Cortex of kidney (tissue), 1 donor: Measurements from ENCODE around the gene USP4.
"Not testable (repeated sequence)": the region's sequence is repeated elsewhere in the genome, so short reads cannot be mapped to it uniquely, and the experiment has no call there.

ENCODE experiments used
- DNase-seq: peaks from one replicate; lab custom pipeline; 2025; lab: John Stamatoyannopoulos, UW

USP4 gene

DNA sequence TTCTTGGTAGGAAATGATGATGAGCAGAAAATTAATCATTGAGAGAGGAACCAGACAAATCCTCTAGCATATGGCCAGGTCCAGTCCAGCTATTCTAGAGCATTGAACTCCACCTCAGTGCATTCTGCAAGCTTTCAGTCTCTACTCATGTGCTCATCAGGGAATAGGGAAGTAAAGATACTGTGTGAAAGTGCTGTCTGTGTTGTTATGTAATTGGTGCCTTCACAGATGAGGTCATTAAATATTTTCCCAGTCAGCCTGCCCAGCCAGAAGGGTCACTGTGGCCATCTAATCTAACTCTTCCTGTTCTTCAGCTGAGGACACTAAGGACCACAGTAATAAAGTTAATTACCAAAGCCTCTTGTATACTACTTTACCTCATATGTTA is 91.0 kb downstream of the USP4 start:
- no peak for DNase-seq

DNA sequence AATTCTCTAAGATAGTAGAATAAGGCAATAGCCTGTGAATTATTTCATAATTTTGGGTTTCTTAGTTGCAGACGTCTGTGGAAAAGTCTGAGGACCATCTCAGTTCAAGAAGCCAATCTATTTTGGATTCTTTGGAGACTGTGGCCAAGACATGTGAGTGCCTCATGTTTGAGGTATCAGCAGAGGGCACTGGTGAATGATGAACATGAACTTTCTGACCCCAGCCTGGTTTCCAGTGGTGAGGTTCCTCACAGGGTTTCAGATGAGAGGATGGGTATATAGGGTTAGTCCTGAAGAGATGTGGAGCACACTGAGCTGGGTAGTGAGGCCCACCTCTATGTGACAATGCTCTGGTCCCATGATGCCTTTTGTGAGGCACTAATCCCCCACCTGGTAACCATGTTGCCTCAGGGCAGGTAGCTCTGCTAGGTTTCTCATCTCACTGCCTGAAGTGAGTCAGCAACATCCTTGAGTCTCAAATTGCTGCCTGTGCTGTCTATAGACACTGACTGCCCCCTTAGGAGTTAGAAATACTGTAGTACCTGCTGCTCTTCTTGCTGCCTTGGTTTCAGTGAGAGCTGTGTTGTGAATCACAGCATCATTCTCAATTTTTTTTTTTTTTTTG is 95.2 kb downstream of the USP4 start:
- DNase-seq = no peak

DNA sequence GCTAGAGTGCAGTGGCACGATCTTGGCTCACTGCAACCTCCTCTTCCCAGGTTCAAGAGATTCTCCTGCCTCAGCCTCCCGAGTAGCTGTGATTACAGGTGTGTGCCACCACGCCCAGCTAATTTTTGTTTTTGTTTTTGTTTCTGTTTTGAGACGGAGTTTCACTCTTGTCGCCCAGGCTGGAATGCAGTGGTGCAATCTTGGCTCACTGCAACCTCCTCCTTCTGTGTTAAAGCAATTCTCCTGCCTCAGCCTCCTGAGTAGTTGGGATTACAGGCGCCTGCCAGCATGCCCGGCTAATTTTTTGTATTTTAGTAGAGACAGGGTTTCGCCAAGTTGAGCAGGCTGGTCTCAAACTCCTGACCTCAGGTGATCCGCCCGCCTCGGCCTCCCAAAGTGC is 99.8 kb downstream of the USP4 start:
- DNase-seq = not testable (repeated sequence)

DNA sequence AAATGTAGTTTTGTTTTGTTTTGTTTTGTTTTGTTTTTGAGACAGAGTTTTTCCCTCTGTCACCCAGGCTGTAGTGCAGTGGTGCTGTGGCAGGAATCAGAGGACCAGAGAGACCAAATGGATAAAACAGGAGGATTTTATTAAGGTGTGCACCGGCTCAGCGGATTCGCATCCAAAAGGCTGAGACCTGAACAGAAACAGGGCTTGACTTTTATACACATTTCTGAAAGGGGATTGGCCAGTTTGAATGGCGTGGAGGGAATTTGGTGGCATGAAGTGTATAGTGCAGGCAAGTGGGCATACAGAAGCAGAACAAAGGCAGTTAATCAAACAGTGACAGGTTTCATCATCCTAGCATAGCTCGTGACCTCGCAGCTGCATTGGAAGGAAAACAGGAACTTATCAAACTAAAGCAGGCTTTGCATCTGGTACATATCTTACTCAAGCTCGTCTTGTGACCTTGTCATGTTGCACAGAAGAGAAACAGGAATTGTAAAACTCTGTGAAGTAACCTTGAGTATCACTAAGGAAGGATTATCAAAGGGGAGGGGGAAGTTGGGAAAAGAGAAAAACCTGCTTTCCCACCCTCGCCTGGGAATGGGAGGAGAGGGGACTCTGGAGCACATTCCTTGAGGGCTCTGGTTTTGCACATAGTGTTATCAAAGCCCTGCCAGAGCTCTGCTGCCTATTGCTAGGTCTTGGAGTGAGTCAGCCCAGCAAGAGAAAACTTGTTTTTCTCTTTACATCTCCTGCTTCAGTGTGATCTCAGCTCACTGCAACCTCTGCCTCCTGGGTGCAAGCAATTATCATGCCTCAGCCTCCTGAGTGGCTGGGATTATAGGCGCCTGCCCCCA is 101.4 kb downstream of the USP4 start:
- DNase-seq = no peak

DNA sequence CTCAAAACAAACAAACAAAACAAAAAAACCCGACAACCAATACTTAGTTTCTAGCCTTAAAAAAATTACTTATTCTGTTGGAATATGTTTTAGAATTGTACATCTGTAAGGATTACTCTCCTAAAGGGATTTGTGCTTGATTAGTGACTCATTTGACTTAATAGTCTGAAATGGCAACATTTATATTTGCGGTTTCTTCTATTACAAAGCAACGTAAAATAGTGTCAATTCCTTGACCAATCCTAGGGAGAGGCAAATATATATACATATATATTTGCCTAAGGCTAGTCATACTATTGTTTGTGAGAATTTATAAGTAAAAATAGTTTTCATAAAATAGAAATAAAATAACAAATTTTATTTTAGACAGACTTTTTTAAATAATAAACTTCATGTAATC is 102.5 kb downstream of the USP4 start:
- DNase-seq = no peak

DNA sequence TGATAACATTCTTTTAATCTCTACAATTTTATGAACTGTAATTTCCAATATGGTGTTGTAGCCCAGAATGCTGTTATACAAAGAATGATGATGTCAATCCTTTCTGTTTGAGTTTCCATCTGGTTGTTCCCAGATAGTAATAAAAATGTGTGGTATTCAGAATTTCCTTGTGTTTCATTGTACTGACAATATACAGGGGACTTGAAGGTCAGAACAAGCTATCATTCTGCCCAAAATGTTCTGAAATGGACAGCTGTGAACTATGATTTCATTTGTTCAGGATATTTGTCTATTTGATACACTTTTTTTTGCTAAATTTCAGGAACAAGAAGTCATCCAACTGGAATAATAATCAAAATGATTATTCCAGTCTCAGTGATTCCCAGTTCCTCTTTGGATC is 103.6 kb downstream of the USP4 start:
- no peak for DNase-seq

DNA sequence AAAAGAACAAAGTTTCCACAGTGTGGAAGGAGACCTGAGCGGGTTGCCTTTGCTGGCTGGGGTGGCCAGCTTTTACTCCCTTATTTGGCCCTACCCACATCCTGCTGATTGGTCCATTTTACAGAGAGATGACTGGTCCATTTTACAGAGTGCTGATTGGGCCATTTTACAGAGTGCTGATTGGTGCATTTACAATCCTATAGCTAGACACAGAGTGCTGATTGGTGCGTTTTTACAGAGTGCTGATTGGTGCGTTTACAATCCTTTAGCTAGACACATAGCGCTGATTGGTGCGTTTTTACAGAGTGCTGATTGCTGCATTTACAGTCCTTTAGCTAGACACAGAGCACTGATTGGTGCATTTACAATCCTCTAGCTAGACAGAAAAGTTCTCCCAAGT is 111.0 kb downstream of the USP4 start:
- DNase-seq = not testable (repeated sequence)
